Vagina (tissue), 2 donors: ENCODE measurements around the gene FGF4.

Experiments used
- CTCF ChIP-seq, 3 experiments: fragments of 450-650 bp in 2 of 3; fragments of 200-600 bp in 1 of 3; sonication (generic) in 1 of 3; IDR thresholded peaks; one replicate each; pipeline ENCODE4 v1.5.1; 2017 to 2019; ENCODE audit warnings: antibody characterized with exemption in 3 of 3, mild to moderate bottlenecking in 2 of 3, moderate library complexity in 2 of 3
- POLR2A ChIP-seq, 2 donors: fragments of 450-650 bp; IDR thresholded peaks; one replicate each; pipeline ENCODE4 v1.6.1; 2017; ENCODE audit warnings: antibody characterized with exemption in 2 of 2, mild to moderate bottlenecking in 2 of 2, moderate library complexity in 2 of 2

GRCh38 chr11:69721745-69722144, 53.4 kb downstream of the FGF4 start:
- TF ChIP-seq CTCF (IDR thresholded peaks at IDR 0.05) (no peak), POLR2A (IDR thresholded peaks at IDR 0.05) (no peak)
